Erythroblast (primary cell): ENCODE data around the gene EIF4EBP2.

Experiments used
- GATA1 ChIP-seq: IDR thresholded peaks from 2 replicates; pipeline ENCODE4 v1.6.1; 2011; ENCODE audit warnings: low read depth, mild to moderate bottlenecking, control low read depth, low read length, moderate library complexity
- POLR2A ChIP-seq: IDR thresholded peaks from 2 replicates; pipeline ENCODE4 v1.6.1; 2011; ENCODE audit warnings: mild to moderate bottlenecking, low read length

DNA sequence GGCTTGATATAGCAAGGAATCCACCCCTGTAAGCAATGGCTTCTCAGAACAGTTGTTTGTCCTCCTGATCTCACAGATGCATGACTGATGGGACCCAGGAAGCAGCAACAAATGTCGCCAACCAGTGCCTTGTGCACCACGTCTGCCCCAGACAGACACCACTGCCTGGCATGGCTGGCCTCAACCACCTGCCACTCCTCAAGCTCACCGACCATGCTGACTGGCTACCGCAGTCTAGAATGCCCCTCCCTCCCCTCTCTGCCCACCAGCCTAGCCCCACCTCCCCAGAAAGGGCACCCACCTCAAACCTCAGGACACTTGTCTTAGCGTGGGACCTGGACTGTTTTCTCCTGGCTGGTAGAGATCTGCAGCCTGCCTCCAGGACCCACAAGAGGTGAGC, 45.5 kb upstream of the EIF4EBP2 start:
- TF ChIP-seq POLR2A: no peak
- TF ChIP-seq GATA1: no peak
